Lung (tissue), 16 donors: ENCODE data around the gene TPI1. TPM values are rescaled to one million over a fixed set of nuclear protein-coding genes. Genes with fewer than 3 reads are reported as not detected.

Source experiments
- ATAC-seq: fragments of 200-7000 bp; cut with Tn5 transposase; one replicate; pipeline ENCODE4 v1.9.1; 2020; ENCODE audit warnings: moderate number of reproducible peaks; ENCODE audit not compliant: insufficient read depth, low FRiP score
- DNase-seq, 3 donors: peaks; one replicate each; pipeline ENCODE4 v3.0.0-alpha.2; 2013 to 2017
- H3K27ac ChIP-seq, 2 donors: one replicate each; pipeline ENCODE4 v1.5.1; 2013; ENCODE audit warnings: mild to moderate bottlenecking in 2 of 2, moderate library complexity in 2 of 2, control low read depth in 1 of 2, inconsistent platforms in 1 of 2, low read depth in 1 of 2, low read length in 1 of 2
- H3K27me3 ChIP-seq, 3 donors: one replicate each; pipeline ENCODE4 v1.5.1; 2013; ENCODE audit warnings: low read length in 2 of 3; ENCODE audit not compliant: control insufficient read depth in 3 of 3, insufficient read depth in 3 of 3
- H3K36me3 ChIP-seq, 4 donors: one replicate each; pipeline ENCODE4 v1.5.1; 2013; ENCODE audit warnings: low read length in 4 of 4, mild to moderate bottlenecking in 1 of 4, moderate library complexity in 1 of 4; ENCODE audit not compliant: control insufficient read depth in 4 of 4, insufficient read depth in 4 of 4
- H3K4me1 ChIP-seq, 5 donors: one replicate each; pipeline ENCODE4 v1.5.1; 2013; ENCODE audit warnings: low read length in 5 of 5, mild to moderate bottlenecking in 2 of 5, moderate library complexity in 1 of 5; ENCODE audit not compliant: control insufficient read depth in 5 of 5, insufficient read depth in 5 of 5
- H3K4me3 ChIP-seq: one replicate; pipeline ENCODE4 v1.5.1; 2013; ENCODE audit warnings: mild to moderate bottlenecking, control low read depth, moderate library complexity
- H3K9ac ChIP-seq, 2 donors: one replicate each; pipeline ENCODE4 v1.5.1; 2013; ENCODE audit warnings: low read length in 2 of 2, control low read depth in 1 of 2; ENCODE audit not compliant: insufficient read depth in 1 of 2
- H3K9me3 ChIP-seq, 4 donors: one replicate each; pipeline ENCODE4 v1.5.1; 2013; ENCODE audit warnings: low read length in 3 of 4, mild to moderate bottlenecking in 1 of 4, moderate library complexity in 1 of 4; ENCODE audit not compliant: control insufficient read depth in 4 of 4, insufficient read depth in 3 of 4
- WGBS, 2 donors: extraction: QIAGEN DNeasy Blood & Tissue Kit; methylation state at CpG; one replicate each; pipeline ENCODE4 v1.1.7; 2013; 5-methylcytosine and 5-hydroxymethylcytosine counted together
- long read RNA-seq, 5 donors: transcript quantifications; one replicate each; lab custom pipeline, GENCODE V29; 2026
- polyA plus RNA-seq, 2 donors: library from polyadenylated mRNA; stranded (reverse); fragments of 200-250 nt; gene quantifications; one replicate each; pipeline ENCODE4 v1.2.1, GENCODE V29; 2013
- total RNA-seq, 2 donors: library from RNA; depleted of rRNA in 1 of 2; stranded (reverse); fragments of >200 nt in 1 of 2; gene quantifications; one replicate each; pipeline ENCODE4 v1.2.1, GENCODE V29; 2014 to 2021
- TF ChIP-seq, protein P1 (sequence below): IDR thresholded peaks from 2 replicates; pipeline ENCODE4 v1.5.1; 2012; ENCODE audit warnings: mild to moderate bottlenecking; ENCODE audit errors: control extremely low read depth, extremely low read depth
- donor health status: control.
- donor health status: control.
- donor health status: Bipolar disorder and iron deficiency.
- donor health status: healthy.
- donor health status: DM: yes; HTN: yes; CAD: no.

The TPI1 gene
- total RNA-seq: 100 to 1,000 TPM; 256 to 507 TPM
- polyA plus RNA-seq: 1,000 to 10,000 TPM in 1 of 2 donors, 100 to 1,000 TPM in 1; 362 to 1,097 TPM
- long read RNA-seq, donor 1, transcript TPI1-201 (7 exons, 1,763 nt): major isoform, 278 of 371 reads
- long read RNA-seq, donor 1, partial matches to known transcripts: 75 of 371 reads
- long read RNA-seq, donor 1, other reads (novel, unspliced or antisense): 15 of 371 reads
- long read RNA-seq, donor 2, transcript TPI1-201 (7 exons, 1,763 nt): major isoform, 110 of 166 reads
- long read RNA-seq, donor 2, transcript TPI1-204 (2 exons, 427 nt): minor isoform, 5 of 166 reads
- long read RNA-seq, donor 2, partial matches to known transcripts: 51 of 166 reads
- long read RNA-seq, donor 2, other reads (novel, unspliced or antisense): 0 of 166 reads
- long read RNA-seq, donor 3, transcript TPI1-201 (7 exons, 1,763 nt): major isoform, 174 of 240 reads
- long read RNA-seq, donor 3, transcript TPI1-204 (2 exons, 427 nt): minor isoform, 5 of 240 reads
- long read RNA-seq, donor 3, partial matches to known transcripts: 41 of 240 reads
- long read RNA-seq, donor 3, other reads (novel, unspliced or antisense): 20 of 240 reads
- long read RNA-seq, donor 4, transcript TPI1-201 (7 exons, 1,763 nt): major isoform, 115 of 190 reads
- long read RNA-seq, donor 4, transcript TPI1-204 (2 exons, 427 nt): minor isoform, 8 of 190 reads
- long read RNA-seq, donor 4, partial matches to known transcripts: 59 of 190 reads
- long read RNA-seq, donor 4, other reads (novel, unspliced or antisense): 8 of 190 reads
- long read RNA-seq, donor 5, transcript TPI1-201 (7 exons, 1,763 nt): major isoform, 326 of 464 reads
- long read RNA-seq, donor 5, partial matches to known transcripts: 109 of 464 reads
- long read RNA-seq, donor 5, other reads (novel, unspliced or antisense): 26 of 464 reads

DNA sequence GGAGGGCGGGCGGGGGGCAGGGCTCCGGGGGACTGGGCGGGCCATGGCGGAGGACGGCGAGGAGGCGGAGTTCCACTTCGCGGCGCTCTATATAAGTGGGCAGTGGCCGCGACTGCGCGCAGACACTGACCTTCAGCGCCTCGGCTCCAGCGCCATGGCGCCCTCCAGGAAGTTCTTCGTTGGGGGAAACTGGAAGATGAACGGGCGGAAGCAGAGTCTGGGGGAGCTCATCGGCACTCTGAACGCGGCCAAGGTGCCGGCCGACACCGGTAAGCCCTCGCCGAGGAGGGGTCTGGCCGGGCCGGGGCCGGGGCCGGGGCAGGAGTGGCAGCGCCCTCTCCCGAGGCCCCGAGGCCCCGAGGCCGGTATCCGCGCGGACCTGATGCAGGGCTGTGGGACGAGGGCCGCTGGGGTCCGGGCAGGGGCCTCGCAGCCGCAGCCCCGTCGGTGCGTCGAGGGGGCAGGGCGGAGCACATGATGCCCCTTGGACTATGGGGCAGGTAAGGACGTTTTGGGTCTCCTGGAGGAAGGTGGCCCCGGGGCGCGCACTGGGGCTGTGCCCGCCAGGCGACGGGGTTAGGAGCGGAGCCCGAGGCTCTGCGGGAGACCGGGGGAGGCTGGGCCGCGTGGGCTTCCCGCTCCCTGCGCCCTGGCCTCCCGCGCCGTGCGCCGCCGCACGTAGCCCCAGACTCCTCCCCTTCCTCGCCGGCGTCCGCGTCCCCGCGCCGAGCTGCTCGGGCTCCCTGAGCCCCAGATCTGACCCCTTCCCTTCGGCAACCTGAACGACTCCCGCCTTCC is at the start of gene TPI1:
TPI1 (plus strand) TSS at position 119 of the 798 bp plus-strand sequence; CDS start at position 155, 36 bp downstream.
- Histone ChIP-seq H3K36me3 (peaks cover 3 to 31% (median 30%) of the 10 kb centered on the region in 4 donors), H3K27me3 (no peaks in the 10 kb centered on the region), H3K9me3 (no peaks in the 10 kb centered on the region), H3K4me1 (peaks cover 0 to 35% (median 12%) of the 10 kb centered on the region in 5 donors), H3K4me3 (peak within 1 kb of the TSS; percentile 92), H3K27ac (peak within 1 kb of the TSS; percentile 96 to 99), H3K9ac (peak within 1 kb of the TSS; percentile 76 to 88)
- 0 to 1% methylated on average over 68 to 86 of the region's 86 CpGs for WGBS, 2 donors
- TF ChIP-seq, protein P1, sequence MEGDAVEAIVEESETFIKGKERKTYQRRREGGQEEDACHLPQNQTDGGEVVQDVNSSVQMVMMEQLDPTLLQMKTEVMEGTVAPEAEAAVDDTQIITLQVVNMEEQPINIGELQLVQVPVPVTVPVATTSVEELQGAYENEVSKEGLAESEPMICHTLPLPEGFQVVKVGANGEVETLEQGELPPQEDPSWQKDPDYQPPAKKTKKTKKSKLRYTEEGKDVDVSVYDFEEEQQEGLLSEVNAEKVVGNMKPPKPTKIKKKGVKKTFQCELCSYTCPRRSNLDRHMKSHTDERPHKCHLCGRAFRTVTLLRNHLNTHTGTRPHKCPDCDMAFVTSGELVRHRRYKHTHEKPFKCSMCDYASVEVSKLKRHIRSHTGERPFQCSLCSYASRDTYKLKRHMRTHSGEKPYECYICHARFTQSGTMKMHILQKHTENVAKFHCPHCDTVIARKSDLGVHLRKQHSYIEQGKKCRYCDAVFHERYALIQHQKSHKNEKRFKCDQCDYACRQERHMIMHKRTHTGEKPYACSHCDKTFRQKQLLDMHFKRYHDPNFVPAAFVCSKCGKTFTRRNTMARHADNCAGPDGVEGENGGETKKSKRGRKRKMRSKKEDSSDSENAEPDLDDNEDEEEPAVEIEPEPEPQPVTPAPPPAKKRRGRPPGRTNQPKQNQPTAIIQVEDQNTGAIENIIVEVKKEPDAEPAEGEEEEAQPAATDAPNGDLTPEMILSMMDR: no peak
- ATAC-seq: peak; percentile 86
- peak; percentile 87 to 92 (median 90) for DNase-seq

DNA sequence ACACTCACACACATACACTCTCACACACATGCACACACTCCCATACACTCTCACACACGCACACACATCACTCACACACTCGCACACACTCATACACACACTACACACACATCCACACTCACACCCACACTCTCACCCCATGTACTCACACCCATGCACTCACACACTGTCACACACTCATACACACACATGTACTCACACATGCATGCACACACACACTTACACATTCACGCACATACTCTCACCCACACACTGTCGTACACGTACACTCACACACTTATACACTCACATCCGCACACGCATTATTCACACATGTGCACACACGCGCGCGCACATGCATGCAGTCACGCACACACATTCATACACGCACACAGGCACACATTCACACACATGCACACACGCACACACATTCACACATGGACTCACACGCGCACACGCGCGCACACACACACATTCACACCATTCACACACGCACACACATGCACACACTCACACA is 49.6 kb upstream of the TPI1 start:
- H3K9ac ChIP-seq: no peak overlapping the region
- H3K36me3 ChIP-seq: peaks cover 0 to 37% (median 12%) of the 10 kb centered on the region in 4 donors
- no peak overlapping the region for H3K27ac ChIP-seq
- 92 to 93% methylated on average over 20 of the region's 20 CpGs for WGBS, 2 donors
- H3K4me3 ChIP-seq: no peak overlapping the region
- TF ChIP-seq, protein P1: no peak
- peaks cover 0 to 4% (median 0%) of the 10 kb centered on the region in 4 donors for H3K9me3 ChIP-seq
- peaks cover 0 to 17% (median 9%) of the 10 kb centered on the region in 5 donors for H3K4me1 ChIP-seq
- DNase-seq: no peak
- ATAC-seq: no peak
- H3K27me3 ChIP-seq: peaks cover 0 to 7% (median 3%) of the 10 kb centered on the region in 3 donors

DNA sequence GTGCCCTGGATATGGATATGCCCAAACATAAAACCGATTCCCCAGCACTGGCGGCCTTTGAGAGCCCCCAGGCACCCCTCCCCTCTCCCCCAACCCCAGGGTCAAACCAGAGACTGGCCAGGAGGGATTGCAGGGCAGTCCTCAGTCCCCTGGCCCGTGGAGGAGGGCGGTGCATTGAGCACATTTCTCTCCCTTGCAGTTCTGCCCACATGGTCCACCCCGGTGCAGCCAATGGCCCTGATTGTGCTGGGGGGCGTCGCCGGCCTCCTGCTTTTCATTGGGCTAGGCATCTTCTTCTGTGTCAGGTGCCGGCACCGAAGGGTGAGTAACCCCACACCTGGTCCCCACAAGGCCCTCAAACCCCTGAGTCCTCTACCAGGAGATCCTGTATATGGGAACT is 49.1 kb upstream of the TPI1 start:
- WGBS, 2 donors: 79 to 90% methylated on average over 10 of the region's 10 CpGs
- DNase-seq (no peak), ATAC-seq (no peak)
- Histone ChIP-seq H3K4me1 (peaks cover 0 to 17% (median 9%) of the 10 kb centered on the region in 5 donors), H3K36me3 (peaks cover 0 to 37% (median 12%) of the 10 kb centered on the region in 4 donors), H3K27ac (no peak overlapping the region), H3K9me3 (peaks cover 0 to 4% (median 0%) of the 10 kb centered on the region in 4 donors), H3K4me3 (no peak overlapping the region), H3K9ac (no peak overlapping the region), H3K27me3 (peaks cover 0 to 7% (median 3%) of the 10 kb centered on the region in 3 donors)
- TF ChIP-seq, protein P1: no peak
